Epithelial cell of proximal tubule (primary cell): ENCODE results near the gene GTSE1. TPM values are rescaled to one million over a fixed set of nuclear protein-coding genes. Genes with fewer than 3 reads are reported as not detected.
A peak's percentile ranks its signal among the peaks of the same experiment; 100 is the strongest.

Source experiments
- DNase-seq: peaks from one replicate; pipeline ENCODE4 v3.0.0-alpha.2; 2011; ENCODE audit warnings: low read depth
- H3K4me3 ChIP-seq: 2 replicates; pipeline ENCODE4 v1.5.1; 2011; ENCODE audit warnings: low read depth, mild to moderate bottlenecking, low read length
- CTCF ChIP-seq: conservative IDR thresholded peaks from 2 replicates; pipeline ENCODE4 v1.5.1; 2012; ENCODE audit warnings: low read depth, mild to moderate bottlenecking, low read length
- total RNA-seq: library from RNA; depleted of rRNA; stranded (reverse); fragments of >200 nt; gene quantifications from 2 replicates; pipeline ENCODE4 v1.2.3, GENCODE V29; 2015

Gene GTSE1
- total RNA-seq, 1 donor from 2014 or later = 18.2 TPM

GRCh38 chr22:46329616-46330015 lies 32.9 kb downstream of the GTSE1 start:
- H3K4me3 ChIP-seq = no peak overlapping the region
- no peak for DNase-seq
- TF ChIP-seq CTCF = no peak

GRCh38 chr22:46330426-46330825 lies 33.8 kb downstream of the GTSE1 start:
- TF ChIP-seq CTCF = no peak
- DNase-seq = no peak
- no peak overlapping the region for H3K4me3 ChIP-seq

GRCh38 chr22:46331496-46331895 lies 34.8 kb downstream of the GTSE1 start:
- DNase-seq = no peak
- no peak for TF ChIP-seq CTCF
- H3K4me3 ChIP-seq = no peak overlapping the region

GRCh38 chr22:46335201-46336118 lies 38.8 kb downstream of the GTSE1 start, which contains the start of gene TRMU:
Gene TRMU (plus strand): TSS chr22:46335714. CDS start chr22:46335765, 51 bp downstream.
- DNase-seq = no peak
- H3K4me3 ChIP-seq = peak within 1 kb of the TSS; percentile 92
- TF ChIP-seq CTCF = no peak

- peak overlapping the region; percentile 92 for H3K4me3 ChIP-seq
- no peak for DNase-seq
- no peak for TF ChIP-seq CTCF
Measured at GRCh38 chr22:46336119-46337078, 39.7 kb downstream of the GTSE1 start.

- no peak for TF ChIP-seq CTCF
- no peak for DNase-seq
- no peak overlapping the region for H3K4me3 ChIP-seq
Measured at GRCh38 chr22:46337870-46338269, 41.2 kb downstream of the GTSE1 start.
